Activated CD4-positive, alpha-beta T cell treated with anti-CD3 and anti-CD28 coated beads for 48 hours (primary cell): Measurements from ENCODE around the gene MKNK1.

Experiments used
- DNase-seq: peaks from one replicate; pipeline ENCODE4 v3.0.0-alpha.2; 2020

Gene MKNK1

DNA sequence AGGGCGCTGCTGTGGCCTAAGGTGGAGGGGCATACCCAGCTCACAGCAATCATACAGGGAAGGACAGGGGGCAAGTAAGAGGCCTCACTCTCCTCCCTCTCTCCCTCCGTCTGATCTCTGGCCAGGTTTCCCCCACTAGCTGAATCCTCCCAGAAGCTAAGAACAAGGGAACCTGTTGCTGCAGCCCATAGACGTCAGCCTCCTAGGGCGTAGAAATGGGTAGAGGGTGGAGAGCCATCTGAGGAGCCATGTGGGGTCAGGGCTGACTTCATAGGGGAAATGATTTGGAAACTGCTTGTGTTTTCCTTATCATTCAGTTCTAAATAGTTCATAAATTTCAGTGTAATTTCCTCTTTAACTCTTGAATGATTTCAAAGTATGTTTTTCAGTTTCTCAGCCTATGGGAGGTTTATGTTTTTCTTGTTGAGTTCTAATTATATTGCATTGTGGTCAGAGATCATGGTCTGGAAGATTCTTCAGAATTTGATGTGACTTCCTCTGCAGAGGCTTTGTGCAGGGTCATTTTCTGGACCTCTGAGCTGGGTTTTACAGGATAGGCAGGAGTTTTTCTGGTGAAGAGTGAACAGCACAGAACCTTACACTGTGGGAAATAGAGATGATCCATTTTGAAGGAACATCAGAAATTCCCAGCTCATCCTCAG is 14.8 kb upstream of the MKNK1 start:
- no peak for DNase-seq

DNA sequence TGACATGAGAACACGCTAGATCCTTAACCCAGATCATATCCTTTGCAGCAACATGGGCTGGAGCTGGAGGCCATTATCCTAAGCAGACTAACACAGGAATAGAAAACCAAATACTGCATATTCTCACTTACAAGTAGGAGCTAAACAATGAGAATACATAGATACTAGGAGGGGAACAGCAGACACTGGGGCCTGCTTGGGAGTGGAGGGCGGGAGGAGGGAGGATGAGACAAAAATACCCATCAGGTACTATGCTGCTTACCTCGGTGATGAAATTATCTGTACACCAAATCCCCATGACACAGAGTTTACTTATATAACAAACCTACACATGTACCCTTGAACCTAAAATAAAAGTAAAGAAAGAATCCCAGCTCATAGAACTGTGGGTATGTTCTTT is 13.8 kb upstream of the MKNK1 start:
- DNase-seq: no peak

DNA sequence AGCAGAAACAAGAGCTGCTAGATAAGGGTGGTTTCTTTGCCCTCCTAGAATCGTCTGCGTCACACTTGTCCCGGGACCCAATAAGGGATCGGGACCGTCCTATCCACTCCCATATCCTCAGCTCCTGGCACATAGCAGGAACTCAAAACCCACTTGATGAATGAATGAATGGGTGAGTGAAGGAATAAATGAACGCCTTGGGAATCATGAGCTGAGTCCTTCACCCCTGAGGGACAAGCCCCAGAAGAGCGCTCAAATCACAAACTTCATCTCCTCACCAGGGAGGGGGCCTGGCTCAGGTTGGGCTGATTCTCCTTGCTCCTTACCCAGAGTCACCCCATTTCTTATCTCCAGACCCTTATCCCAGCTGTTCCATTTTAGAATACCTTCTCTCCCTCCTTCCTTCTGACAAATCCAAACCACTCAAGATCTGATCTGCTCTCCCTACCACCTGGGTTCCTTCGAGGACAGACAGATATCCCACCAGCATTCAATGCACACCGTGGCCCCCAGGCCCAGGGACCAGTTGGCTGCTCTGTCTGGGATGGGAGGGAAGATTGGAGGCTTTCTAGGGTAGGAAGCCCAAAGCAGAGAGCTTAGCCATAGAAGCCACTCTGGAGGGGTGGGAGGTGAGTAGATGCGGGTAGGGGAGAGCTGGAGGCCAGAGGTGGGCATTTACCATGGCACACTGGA is 13.2 kb upstream of the MKNK1 start:
- DNase-seq: no peak

DNA sequence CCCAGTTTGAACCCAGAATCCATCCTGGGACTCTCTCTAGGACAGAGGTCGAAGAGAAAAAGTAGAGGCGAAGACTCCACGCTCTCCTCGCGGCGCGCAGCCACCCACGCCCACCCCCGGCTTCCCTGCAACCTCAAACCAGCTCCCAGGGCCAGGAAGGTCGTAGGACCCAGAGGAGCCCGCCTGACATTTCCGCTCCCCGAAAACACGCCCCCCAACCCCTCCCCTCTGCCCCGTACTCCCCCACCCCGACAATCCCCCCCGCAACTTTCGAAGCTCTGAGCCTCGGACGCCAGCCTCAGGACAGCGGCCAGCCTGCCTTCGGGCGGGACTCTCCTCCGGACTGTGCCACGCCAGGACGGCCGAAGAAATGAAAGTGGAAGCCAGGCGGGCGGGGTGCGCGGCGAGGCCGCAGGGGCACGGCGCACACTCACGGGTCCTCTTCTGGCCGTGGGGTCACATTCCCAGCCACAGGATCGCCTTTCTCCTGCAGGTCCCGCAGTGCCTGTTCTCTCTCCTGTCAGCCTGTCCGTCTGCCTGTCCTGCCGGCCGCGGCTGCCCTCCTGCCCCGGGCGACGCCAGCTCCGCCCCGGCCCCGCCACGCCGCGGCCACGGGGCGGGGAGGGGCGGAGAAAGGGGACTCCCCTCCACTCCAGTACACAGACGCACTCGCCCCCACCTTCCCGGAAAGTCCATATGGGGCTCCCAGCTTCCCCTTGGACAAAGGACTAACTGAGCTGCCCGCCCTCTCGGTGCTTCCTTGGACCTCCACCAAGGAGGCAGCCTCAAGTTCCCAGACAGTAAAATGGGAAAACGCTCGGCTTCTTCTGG is 12.4 kb upstream of the MKNK1 start, which contains the start of gene MOB3C:
Gene MOB3C, minus strand, starts transcription at position 535 of the 831 bp plus-strand sequence. CDS start 3,490 bp downstream, outside the sequence.
- peak; percentile 71 for DNase-seq

DNA sequence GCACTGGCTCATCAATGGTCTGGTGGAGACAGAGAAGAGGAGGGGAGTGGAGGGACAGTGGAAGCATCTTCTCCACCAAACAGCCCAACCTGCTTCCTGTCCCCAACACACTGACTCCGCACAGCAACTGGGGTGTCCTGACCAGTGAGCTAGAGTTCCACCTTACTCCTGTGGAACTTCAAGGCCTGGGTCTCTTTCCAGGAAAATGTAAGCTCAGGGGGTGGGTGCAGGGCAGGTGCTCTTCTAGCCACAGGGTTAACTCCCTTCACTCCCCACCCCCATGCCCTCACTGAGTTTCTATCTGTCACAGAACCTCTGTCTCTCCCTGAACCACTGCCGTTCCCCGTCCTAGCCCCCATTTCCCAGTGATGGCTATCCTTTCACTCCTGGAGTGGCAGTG is 11.7 kb upstream of the MKNK1 start:
- DNase-seq: peak; percentile 26

DNA sequence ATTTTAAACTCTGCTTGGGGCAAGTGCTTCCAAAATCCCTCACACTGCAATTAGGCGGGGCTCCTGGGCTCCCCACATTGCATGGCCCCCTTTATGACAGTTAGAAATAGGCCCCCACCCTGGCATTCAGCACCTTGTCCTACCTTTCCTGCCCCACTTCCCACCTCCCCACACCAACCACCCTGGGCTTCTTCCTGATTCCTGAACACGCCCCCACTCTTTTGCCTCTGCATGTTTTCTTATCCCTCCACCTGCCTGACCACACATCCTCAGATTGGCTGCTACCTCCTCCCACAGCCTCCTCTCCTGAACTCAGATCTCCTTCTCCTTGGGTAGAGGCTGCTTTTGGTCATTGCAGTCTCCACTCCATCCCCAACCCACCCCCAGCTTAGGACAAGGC is 11.0 kb upstream of the MKNK1 start:
- DNase-seq: no peak

DNA sequence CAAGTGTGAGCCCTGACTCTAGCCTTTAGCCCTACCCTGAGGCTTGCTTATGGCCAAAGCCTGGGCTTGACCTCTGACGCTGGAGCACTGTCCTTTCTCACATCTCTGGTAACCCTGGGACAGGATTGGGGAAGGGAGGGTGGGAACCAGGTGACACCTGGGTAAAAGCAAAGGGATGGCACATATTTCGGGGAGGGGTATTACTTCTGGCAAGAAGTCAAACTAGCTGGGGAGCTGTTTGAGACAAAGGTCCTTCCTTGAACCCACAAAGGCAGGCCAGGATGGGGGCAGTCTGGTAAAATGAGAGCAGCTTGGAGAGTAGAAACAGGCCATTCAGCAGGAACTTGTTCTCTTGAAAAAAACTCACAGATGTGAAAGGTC is 10.5 kb upstream of the MKNK1 start:
- DNase-seq: no peak

DNA sequence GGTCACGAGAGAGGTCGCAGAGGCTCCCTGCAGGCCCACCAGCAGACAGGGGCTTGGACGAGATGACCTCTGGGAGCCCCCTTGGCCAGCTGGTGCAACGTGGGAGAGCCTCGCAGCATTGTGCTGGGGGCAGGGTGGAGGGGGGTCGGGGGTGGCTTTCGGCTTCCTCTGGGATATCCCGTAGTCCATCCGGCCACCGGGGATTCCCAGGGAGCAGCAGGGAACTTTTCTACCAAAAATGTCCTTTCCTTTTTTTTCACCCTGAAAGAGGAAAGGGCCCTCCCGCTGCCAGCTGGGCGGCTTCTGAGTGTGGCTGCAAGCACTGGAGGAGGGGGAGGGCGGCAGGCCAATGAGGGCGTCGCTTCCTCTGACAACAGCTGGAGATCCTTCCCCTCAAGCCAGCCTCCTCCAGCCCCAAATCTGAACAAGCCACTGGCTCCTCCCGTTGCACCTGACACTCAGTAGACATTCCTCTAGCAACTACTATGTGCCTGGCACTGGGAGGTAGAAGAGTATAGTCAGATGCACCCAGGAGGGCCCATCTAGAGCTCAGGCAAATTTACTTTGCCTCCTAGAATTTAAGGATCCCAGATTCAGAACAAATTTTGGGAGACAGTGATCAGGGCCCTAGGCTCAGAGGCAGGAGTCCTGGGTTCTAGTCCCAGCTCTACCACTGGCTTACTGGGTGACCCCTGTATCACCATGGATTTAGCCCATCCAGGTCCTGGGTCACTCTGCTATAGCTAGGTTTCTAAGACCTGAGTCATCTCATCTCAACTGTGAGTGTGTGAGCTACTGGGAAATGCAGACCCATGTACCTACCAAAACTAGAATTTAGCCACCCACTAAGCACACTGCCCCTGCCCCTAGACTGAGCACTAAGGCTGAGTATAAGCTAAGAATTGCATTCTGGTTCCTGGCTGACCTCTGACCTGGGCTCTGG is 9.9 kb upstream of the MKNK1 start:
- DNase-seq: peak; percentile 49

DNA sequence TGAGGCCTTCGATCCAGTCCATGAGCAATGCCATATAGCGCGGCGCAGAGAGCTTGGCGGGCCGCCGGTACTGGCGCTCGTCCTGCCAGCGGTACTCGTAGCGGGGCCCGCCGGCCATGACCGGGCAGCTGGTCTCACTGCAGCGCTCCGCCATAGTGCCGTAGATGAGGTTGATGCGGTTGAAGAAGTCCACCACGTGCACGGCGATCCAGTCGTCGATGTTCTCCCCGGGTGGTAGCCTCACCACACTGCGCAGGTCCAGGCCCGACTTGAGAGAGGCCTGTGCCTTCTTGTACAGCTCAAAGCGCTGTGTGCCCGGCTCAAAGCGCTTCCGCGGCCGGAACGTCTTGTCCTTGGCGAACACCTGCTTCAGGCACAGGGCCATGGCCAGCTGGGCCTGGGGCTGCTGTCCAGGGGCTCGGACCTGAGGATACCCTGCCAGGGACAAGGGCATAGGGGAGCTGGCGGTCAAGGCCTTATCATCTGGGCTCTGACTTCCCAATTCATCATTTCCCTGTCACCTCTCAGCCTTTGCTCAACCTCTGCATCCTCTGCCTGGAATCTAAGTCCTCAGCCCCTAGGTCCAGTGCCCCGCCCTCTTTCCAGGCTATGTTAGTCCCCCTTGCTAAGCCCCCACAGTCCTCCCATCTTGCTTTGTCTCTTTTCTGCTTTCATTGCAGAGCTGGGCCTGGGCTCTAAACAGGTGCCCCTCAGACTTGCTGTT is 9.0 kb upstream of the MKNK1 start:
- no peak for DNase-seq

GRCh38 chr1:46611691-46612221 is 7.7 kb upstream of the MKNK1 start:
- no peak for DNase-seq

- no peak for DNase-seq
Measured at GRCh38 chr1:46607345-46608130, 3.5 kb upstream of the MKNK1 start.

DNA sequence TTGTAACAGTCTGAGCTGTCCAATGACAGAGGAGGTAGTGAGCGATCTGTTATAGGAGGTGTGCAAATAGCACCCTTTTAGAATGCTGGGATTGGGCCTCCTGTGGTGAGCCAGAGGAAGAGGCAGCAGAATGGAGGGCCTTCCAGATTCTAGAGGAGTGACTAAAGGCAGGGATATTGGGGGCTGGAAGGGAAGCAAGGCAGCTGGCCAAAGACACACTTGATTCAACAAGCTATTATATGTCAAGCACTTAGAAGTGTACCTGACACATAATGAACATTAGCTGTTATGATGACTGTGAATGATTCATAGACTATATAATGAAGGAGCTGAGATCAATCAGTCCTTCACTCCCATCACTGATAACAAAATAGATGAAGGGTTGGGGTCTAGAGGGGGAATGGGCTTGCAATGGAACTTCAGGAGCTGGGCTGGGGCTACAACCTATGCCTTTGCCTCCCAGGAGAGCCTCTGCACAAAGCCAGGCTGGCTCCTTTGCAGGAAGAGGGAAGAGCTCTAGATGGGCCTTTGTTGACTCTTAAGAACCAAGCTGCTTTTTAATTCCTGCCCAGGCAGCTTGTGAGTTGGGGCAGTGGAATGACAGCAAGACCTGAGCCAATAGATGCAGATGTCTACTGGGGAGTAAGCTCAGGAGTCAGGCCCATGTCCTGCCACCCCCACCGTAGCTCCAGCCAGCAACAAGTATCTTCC is 2.3 kb upstream of the MKNK1 start:
- DNase-seq: no peak

GRCh38 chr1:46605232-46605631 is 1.2 kb upstream of the MKNK1 start:
- DNase-seq: no peak

GRCh38 chr1:46603481-46603857 is 599 bp downstream of the MKNK1 start:
- DNase-seq: no peak

DNA sequence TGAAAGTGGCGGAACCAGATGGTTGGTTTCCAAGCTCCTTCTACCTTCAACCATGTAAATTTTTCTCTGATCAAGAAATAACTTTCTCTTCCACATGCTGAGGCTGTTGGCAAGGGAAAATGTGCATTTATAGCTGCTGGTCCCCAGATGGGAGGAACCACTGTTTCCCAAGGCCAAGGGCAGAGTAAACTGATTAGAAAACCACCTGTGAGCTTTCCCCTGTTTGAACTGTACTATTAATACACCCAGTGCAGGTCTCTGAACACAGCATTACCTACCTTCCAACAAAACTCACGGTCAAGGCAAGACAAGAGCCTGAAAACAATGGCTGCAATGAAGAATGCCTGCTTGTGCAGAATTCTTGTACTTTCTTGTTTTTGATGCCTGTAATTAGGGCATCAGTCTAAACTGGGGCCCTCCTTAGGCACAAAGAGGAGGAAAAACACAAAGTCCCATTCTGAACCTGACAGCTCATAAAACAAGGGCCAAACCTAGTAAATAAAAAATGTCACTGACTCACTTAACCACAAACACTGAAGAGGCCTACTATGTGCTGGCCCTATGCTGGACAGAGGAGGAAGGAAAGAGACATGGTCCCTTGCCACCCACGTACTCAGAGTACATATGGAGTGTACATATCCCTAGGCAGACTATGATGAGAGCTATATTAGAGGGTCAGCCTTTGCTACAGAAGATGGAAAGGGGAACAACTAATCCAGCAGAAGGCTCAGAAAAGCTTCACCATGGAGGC is 2.6 kb downstream of the MKNK1 start:
- no peak for DNase-seq

DNA sequence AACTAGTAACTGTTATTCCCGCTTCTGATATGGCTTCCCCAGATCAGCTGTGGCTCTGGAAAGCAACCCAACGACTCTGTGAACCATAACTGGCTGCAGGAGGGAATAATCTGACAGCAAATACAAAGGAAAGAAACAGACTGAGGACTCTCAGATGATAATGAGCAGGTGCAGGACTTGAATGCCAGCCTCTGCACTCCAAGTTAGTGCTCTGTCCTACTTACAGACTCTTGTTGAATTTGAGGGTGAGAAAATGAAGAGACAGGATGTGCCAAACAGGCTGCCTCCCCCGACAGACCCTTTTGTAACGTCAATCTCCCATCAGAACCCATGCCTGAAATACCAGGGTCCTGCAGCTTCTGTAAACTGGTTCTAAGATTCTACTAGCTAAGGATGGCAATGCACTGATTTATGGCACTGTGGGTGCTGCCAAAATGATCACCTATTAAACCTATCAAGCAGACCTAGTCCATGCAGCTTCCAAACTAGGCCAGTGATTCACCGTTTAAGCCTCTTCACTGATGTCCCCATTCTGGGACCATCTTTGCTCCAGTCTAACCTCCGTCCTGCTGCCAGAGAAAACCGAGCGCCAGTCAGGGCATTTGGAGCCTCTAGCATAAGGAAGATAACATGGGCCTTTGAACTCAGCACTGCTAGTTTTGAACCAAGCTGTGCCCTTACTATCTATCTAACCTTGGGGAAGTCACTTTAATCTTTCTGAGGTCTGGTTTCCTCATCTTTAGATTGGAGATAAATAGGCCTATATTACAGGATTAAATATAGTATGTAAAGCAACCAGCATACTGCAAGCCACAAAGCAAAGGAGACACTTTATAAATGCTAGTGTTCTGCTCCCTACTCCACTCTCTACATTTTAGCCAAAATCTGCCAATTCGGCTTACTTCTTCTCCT is 4.8 kb downstream of the MKNK1 start:
- DNase-seq: no peak

GRCh38 chr1:46596846-46597245 is 7.2 kb downstream of the MKNK1 start:
- DNase-seq: no peak

- DNase-seq: no peak
Measured at GRCh38 chr1:46596036-46596435, 8.0 kb downstream of the MKNK1 start.
